NT2/D1 (cell line): Measurements from ENCODE around the gene RPRD1B.

Source experiments
- DNase-seq: peaks from one replicate; pipeline ENCODE4 v3.0.0-alpha.2; 2011; ENCODE audit warnings: low read depth, low spot score
- H3K27me3 ChIP-seq: 2 replicates; pipeline ENCODE4 v1.6.0; 2011; ENCODE audit warnings: mild to moderate bottlenecking; ENCODE audit not compliant: insufficient read length, insufficient read depth
- H3K36me3 ChIP-seq: 2 replicates; pipeline ENCODE4 v1.6.1; 2011; ENCODE audit warnings: mild to moderate bottlenecking, low read length, mixed read lengths; ENCODE audit not compliant: insufficient read depth, insufficient read length
- H3K4me1 ChIP-seq: 2 replicates; pipeline ENCODE4 v1.5.1; 2011; ENCODE audit not compliant: insufficient read depth, insufficient read length
- H3K4me3 ChIP-seq: 2 replicates; pipeline ENCODE4 v1.5.1; 2011; ENCODE audit warnings: low read depth; ENCODE audit not compliant: insufficient read length
- H3K9ac ChIP-seq: 2 replicates; pipeline ENCODE4 v1.6.0; 2011; ENCODE audit warnings: low read depth; ENCODE audit not compliant: insufficient read length
- H3K9me3 ChIP-seq: 2 replicates; pipeline ENCODE4 v1.5.1; 2011; ENCODE audit warnings: mild to moderate bottlenecking, low read length; ENCODE audit not compliant: insufficient read depth
- SUZ12 ChIP-seq: IDR thresholded peaks from 2 replicates; pipeline ENCODE4 v1.6.1; 2011; ENCODE audit not compliant: insufficient read length, insufficient read depth; ENCODE audit errors: extremely low read depth
- YY1 ChIP-seq: IDR thresholded peaks from 2 replicates; pipeline ENCODE4 v1.6.1; 2011; ENCODE audit not compliant: insufficient read length, insufficient read depth
- ZNF274 ChIP-seq: IDR thresholded peaks from 2 replicates; pipeline ENCODE4 v1.6.1; 2011; ENCODE audit warnings: mild to moderate bottlenecking, low read depth, low read length

Gene RPRD1B

DNA sequence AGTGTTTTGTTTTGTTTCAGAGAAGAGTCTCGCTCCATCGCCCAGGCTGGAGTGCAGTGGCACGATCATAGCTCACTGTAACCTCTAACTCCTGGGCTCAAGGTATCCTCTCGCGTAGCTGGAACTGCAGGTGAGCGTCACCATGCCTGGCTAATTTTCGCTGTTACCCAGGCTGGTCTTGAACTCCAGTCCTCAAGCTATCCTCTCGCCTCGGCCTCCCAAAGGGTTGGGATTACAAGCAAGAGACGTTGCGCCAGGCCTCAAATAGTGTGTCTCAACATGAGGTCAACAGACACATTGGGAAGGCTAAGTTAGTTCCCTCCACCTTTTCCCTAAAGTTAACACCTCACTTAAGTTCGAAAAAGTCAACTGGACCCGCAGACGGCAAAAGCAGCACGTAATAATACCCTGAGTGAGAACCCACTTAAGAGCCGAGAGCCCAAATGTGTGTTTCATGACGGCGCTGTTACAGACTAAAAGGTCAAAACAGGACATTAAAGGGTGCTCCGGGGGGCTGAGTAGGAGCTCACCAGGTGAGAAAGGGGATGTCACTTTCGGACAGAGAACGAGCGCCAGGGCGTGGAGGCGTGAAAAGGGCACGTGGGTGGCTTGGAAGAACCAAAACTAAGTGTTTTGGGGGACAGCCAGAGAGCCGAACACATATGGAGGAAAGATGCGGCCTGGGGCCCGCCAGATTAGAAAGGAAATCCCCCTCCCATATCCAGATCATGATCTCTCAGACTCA is 789 bp upstream of the RPRD1B start:
- Histone ChIP-seq H3K27me3 (no peaks in the 10 kb centered on the region), H3K36me3 (peaks cover 41% of the 10 kb centered on the region), H3K9ac (peak overlapping the region; percentile 97), H3K4me3 (peak overlapping the region; percentile 90), H3K9me3 (no peaks in the 10 kb centered on the region), H3K4me1 (peaks cover 6% of the 10 kb centered on the region)
- TF ChIP-seq YY1 (no peak), SUZ12 (no peak), ZNF274 (no peak)
- no peak for DNase-seq

DNA sequence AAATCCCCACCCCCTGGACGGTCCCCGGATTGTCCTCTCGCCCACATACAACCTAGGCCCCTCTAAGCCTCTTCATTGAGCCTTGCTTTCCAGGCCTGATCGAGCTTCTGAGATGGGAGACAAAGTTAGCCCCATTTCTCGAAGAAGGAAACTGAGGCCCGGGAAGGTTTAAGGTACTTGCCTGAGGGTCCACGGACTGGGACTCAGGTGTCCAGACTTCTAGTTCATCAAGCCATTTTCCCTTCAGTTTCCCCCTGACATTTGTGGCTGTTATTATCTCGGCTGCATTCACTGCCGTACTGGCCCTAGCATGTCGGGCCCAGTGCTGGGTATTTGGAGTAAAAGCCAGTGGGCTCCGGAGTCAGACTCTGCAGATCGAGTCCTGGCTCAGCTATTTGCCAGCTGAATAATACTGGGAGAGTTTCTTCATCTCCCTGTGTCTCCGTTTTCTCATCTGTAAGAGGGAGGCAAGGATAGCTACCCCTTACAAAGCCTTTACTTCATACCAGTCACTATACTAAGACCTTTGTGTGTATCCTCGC is 633 bp downstream of the RPRD1B start:
- peaks cover 6% of the 10 kb centered on the region for H3K4me1 ChIP-seq

DNA sequence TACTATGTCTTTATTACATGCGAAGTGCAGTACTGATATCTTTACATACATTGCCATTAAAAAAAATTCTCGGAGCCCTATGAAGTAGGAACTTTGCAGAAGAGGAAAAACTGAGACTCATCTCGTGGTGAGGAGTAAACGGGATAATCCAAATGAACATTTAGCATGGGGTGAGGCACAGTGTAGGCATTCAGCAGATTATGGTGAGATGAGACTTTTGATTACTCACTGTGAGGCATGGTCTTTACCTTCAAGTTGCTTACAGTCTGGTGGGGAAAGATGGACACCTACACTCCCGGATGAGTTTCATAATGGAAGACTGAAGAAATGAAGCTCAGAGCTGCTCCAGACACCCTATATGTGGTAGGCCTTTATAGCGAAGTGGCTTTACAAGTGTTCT is 1.4 kb downstream of the RPRD1B start:
- H3K27me3 ChIP-seq = no peaks in the 10 kb centered on the region
- TF ChIP-seq ZNF274 = no peak
- TF ChIP-seq YY1 = no peak
- TF ChIP-seq SUZ12 = no peak
- H3K9me3 ChIP-seq = no peaks in the 10 kb centered on the region
- no peak overlapping the region for H3K9ac ChIP-seq
- H3K4me1 ChIP-seq = peaks cover 6% of the 10 kb centered on the region
- DNase-seq = no peak
- H3K4me3 ChIP-seq = no peak overlapping the region
- H3K36me3 ChIP-seq = peaks cover 49% of the 10 kb centered on the region

More for the DNA sequence above, 633 bp downstream of the RPRD1B start:
- H3K36me3 ChIP-seq = peaks cover 44% of the 10 kb centered on the region
- TF ChIP-seq SUZ12 = no peak
- no peak for TF ChIP-seq YY1
- TF ChIP-seq ZNF274 = no peak
- H3K27me3 ChIP-seq = no peaks in the 10 kb centered on the region
- peak overlapping the region; percentile 90 for H3K4me3 ChIP-seq
- no peaks in the 10 kb centered on the region for H3K9me3 ChIP-seq
- no peak for DNase-seq
- peak overlapping the region; percentile 97 for H3K9ac ChIP-seq

DNA sequence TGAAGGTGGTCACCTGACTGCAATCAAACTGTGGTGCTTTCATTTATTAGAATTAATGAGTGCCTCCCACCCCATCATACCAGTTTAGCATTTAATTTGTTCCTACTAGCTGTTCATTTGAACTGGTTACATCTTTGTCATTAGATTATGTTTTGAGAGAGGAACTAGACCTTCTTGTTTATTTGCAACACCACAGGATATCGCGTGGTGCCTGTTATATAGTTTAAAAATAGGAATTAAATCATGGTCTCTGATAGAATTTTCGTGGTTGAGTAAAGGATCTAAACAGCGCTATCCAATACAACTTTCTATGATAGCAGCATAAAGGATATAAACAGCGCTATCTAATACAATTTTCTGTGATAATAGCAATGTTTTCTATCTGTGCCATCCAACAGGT is 2.8 kb downstream of the RPRD1B start:
- no peak for TF ChIP-seq ZNF274
- TF ChIP-seq YY1 = no peak
- TF ChIP-seq SUZ12 = no peak
- Histone ChIP-seq H3K27me3 (no peaks in the 10 kb centered on the region), H3K4me3 (no peak overlapping the region), H3K9ac (no peak overlapping the region), H3K36me3 (peaks cover 55% of the 10 kb centered on the region), H3K9me3 (no peaks in the 10 kb centered on the region), H3K4me1 (peaks cover 6% of the 10 kb centered on the region)
- DNase-seq = no peak

DNA sequence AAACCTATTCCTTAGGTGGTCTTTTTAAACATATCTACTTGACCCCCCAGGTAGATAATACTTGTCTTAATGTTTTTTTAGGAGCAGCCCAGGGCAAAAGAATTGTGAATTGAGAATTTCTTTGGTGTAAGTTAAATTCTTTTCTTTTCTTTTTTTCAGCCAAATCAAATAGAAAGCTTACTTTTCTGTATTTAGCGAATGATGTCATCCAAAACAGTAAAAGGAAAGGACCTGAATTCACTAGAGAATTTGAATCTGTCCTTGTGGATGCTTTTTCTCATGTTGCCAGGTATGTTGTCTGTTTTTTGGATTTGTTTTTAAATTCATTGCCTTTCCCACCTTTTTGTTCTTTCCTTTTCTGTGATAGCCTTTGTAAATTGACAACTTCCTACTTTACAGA is 6.7 kb downstream of the RPRD1B start:
- Histone ChIP-seq H3K4me1 (peaks cover 5% of the 10 kb centered on the region), H3K27me3 (no peaks in the 10 kb centered on the region), H3K9ac (no peak overlapping the region), H3K9me3 (no peaks in the 10 kb centered on the region), H3K36me3 (peaks cover 75% of the 10 kb centered on the region), H3K4me3 (no peak overlapping the region)
- DNase-seq = no peak
- TF ChIP-seq ZNF274 (no peak), YY1 (no peak), SUZ12 (no peak)

DNA sequence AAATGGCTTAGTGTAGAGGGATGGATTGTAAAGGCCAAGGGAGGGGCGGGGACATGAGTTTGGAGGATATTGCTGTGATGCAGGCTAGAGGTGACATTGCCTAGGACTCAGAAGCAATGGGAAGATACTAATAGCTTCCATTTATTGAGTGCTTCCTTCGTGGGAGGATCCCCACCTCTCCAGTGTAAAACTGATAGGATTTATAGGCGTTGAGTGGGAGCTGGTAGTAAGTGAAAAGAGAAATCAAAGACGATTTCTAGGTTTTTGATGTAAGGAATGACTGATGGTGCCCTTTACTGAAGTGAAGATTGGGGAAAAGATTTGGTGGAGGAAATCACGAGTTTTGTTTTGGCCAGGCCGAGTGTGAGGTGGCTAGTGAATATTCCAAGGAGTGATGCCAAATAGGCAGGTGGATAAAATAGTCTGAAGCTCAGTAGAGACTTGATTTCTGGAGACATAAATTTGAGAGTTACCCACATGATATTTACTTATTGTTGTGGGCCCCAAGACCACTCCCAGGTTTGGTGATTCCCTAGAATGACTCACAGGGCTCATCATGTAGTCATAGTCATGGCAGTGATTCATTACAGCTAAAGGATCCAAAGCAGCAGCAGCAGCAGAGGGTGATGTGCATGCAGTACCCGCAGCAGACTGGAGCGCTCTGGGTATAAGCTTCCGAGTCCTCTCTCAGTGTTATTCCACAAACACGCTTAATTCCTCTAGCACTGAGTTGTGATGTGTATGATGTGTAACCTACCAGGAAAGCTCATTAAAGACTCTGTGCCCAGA is 10.2 kb downstream of the RPRD1B start:
- H3K4me3 ChIP-seq = no peak overlapping the region
- TF ChIP-seq SUZ12 (no peak), YY1 (no peak), ZNF274 (no peak)
- DNase-seq = no peak
- H3K27me3 ChIP-seq = no peaks in the 10 kb centered on the region
- H3K4me1 ChIP-seq = peaks cover 7% of the 10 kb centered on the region
- H3K9me3 ChIP-seq = no peaks in the 10 kb centered on the region
- no peak overlapping the region for H3K9ac ChIP-seq
- peaks cover 72% of the 10 kb centered on the region for H3K36me3 ChIP-seq

DNA sequence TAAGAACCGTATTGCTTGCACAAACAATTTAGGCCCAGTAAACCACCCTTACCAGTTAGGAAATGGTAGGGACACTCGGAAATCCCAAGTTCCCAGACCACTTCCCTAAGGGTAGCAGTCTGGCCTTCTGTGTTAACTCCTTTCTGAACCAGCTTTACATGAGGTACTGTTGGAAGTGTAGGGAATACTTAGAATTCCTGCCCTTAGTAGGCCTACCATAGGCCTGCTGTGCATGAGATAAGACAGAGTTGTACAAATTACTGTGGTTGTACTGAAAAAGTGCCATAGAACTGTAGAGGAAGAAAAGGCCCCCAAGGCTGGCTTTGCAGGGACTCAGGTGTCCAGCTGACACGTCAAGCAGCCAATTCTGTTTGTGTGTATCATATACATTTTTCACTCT is 11.1 kb downstream of the RPRD1B start:
- no peak for TF ChIP-seq YY1
- no peak for TF ChIP-seq SUZ12
- no peak for TF ChIP-seq ZNF274
- DNase-seq = no peak
- Histone ChIP-seq H3K27me3 (no peaks in the 10 kb centered on the region), H3K4me3 (no peak overlapping the region), H3K9ac (no peak overlapping the region), H3K36me3 (peaks cover 77% of the 10 kb centered on the region), H3K9me3 (no peaks in the 10 kb centered on the region), H3K4me1 (peaks cover 10% of the 10 kb centered on the region)
